Stimulated activated CD4-positive, alpha-beta T cell treated with anti-CD3 and anti-CD28 coated beads, TNF-alpha, amount 100 ng/mL, for 4 hours (primary cell): ENCODE results near the gene GULP1.
"Not testable (repeated sequence)": the region's sequence is repeated elsewhere in the genome, so short reads cannot be mapped to it uniquely, and the experiment has no call there.

Experiments
- DNase-seq, 3 experiments: peaks; one replicate each; pipeline ENCODE4 v3.0.0-alpha.2; 2020; ENCODE audit warnings: low read depth in 3 of 3

Gene GULP1

GRCh38 chr2:188527581-188527993, 235.9 kb downstream of the GULP1 start:
- no peak for DNase-seq

- no peak for DNase-seq
Measured at GRCh38 chr2:188529710-188530109, 238.0 kb downstream of the GULP1 start.

GRCh38 chr2:188534875-188535274, 243.2 kb downstream of the GULP1 start:
- DNase-seq = no peak

GRCh38 chr2:188551671-188552070, 260.0 kb downstream of the GULP1 start:
- no peak for DNase-seq

GRCh38 chr2:188557081-188557480, 265.4 kb downstream of the GULP1 start:
- DNase-seq = no peak

GRCh38 chr2:188559455-188559854, 267.8 kb downstream of the GULP1 start:
- not testable (repeated sequence) for DNase-seq

- DNase-seq = no peak
Measured at GRCh38 chr2:188561473-188561979, 269.9 kb downstream of the GULP1 start.

GRCh38 chr2:188569431-188570165, 277.9 kb downstream of the GULP1 start:
- no peak for DNase-seq

GRCh38 chr2:188570370-188570769, 278.7 kb downstream of the GULP1 start:
- no peak for DNase-seq

GRCh38 chr2:188571543-188572303, 280.0 kb downstream of the GULP1 start:
- DNase-seq = no peak

GRCh38 chr2:188572592-188572991, 280.9 kb downstream of the GULP1 start:
- DNase-seq = no peak

- DNase-seq = no peak
Measured at GRCh38 chr2:188573453-188573852, 281.8 kb downstream of the GULP1 start.

- no peak for DNase-seq
Measured at GRCh38 chr2:188576006-188576405, 284.3 kb downstream of the GULP1 start.

- no peak for DNase-seq
Measured at GRCh38 chr2:188576651-188577050, 285.0 kb downstream of the GULP1 start.

- DNase-seq = no peak
Measured at GRCh38 chr2:188577231-188577630, 285.6 kb downstream of the GULP1 start.

- DNase-seq = no peak
Measured at GRCh38 chr2:188580738-188581137, 289.1 kb downstream of the GULP1 start.

GRCh38 chr2:188582211-188582610, 290.5 kb downstream of the GULP1 start:
- DNase-seq = no peak

- DNase-seq = no peak
Measured at GRCh38 chr2:188588235-188588634, 296.6 kb downstream of the GULP1 start.

GRCh38 chr2:188596054-188596453, 304.4 kb downstream of the GULP1 start:
- no peak for DNase-seq

- no peak for DNase-seq
Measured at GRCh38 chr2:188598551-188598950, 306.9 kb downstream of the GULP1 start.

- DNase-seq = no peak
Measured at GRCh38 chr2:188599140-188599539, 307.5 kb downstream of the GULP1 start.

GRCh38 chr2:188600536-188601210, 309.0 kb downstream of the GULP1 start:
- DNase-seq = no peak
